ENCODE results near the gene TNK2.

- TF ChIP-seq CTCF (IDR thresholded peaks at IDR 0.05) (peak in 1 of 7 experiments; percentile 31), POLR2A (IDR thresholded peaks at IDR 0.05) (no peak)
These were observed 58.9 kb downstream of the TNK2 start for GRCh38 chr3:195849322-195850074.

Data from body of pancreas (tissue), 4 donors.